Heart left ventricle (tissue), 13 donors: Measurements from ENCODE around the gene NR5A2.

Experiments
- CTCF ChIP-seq, 12 donors: fragments of 200-600 bp; sonication (generic) in 4 of 12; IDR thresholded peaks; one replicate each; pipeline versions ENCODE4 v1.5.0 to v1.8.0; 2018 to 2022; ENCODE audit warnings: antibody characterized with exemption in 12 of 12, mild to moderate bottlenecking in 5 of 12
- POLR2A ChIP-seq, 2 donors: fragments of 450-650 bp; IDR thresholded peaks; one replicate each; pipeline ENCODE4 v1.6.1; 2017; ENCODE audit warnings: antibody characterized with exemption in 2 of 2, mild to moderate bottlenecking in 2 of 2, moderate library complexity in 2 of 2
- donor health status: ischemic (EF 13 %, LVEDD 7.1; RV severe dilation, severe dysfunction).
- donor health status: DM: no; HTN: yes; CAD: no.
- donor health status: DM: no; HTN: no; CAD: no.
- donor health status: ischemic (EF 25% LVEDD 6.9; RV normal size, moderate dysfunction).
- donor health status: ischemic (EF 25% LVEDD 5.7; RV mildly dilated, moderate dysfunction).
- donor health status: ischemic (EF 35%, LVEDD 5.7; RV mildly dilated, moderate dysfunction).
- donor health status: nonischemic (EF 11% LVEDD 7.7; RV severe dilation, severe dysfunction).
- donor health status: DM: yes; HTN: yes; CAD: no.
- donor health status: PGD.
- donor health status: ischemic (EF 29% LVEDD 5.4; RV normal size, mild dysfunction).
- donor health status: nonischemic (EF 23%, LVEDD 6.1; RV moderate dilation, normal function).

- TF ChIP-seq POLR2A (IDR thresholded peaks at IDR 0.05): no peak
- TF ChIP-seq CTCF (IDR thresholded peaks at IDR 0.05): no peak
These were observed 11.7 kb downstream of the NR5A2 start for GRCh38 chr1:200038981-200039848.
